GM21528 (cell line): ENCODE data around the gene OR52K2.
"Not testable (repeated sequence)": the region's sequence is repeated elsewhere in the genome, so short reads cannot be mapped to it uniquely, and the experiment has no call there.

Experiments used
- ATAC-seq: cut with Tn5 transposase; IDR thresholded peaks from one replicate; pipeline ENCODE4 v1.9.1; 2021; ENCODE audit warnings: mild to moderate bottlenecking, moderate library complexity; ENCODE audit not compliant: unreplicated experiment, low FRiP score

Gene OR52K2

DNA sequence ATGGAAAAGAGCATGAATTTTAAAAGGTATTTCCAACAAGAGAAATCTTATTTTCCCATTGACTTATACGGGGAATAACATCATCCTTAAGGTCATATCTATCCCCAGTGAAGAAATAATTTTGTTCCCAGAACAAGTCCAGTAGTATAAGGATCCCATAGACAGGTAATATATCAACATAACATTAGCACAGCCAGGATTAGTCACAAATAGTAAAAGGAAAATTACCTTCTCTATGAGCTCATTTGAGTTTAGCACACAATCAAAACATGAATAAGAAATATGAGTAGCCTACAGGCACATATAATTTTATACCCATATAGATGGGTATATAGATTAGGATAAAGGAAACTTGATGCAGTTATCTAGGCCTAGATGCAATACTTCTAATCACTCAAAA is 30.5 kb downstream of the OR52K2 start:
- no peak for ATAC-seq

DNA sequence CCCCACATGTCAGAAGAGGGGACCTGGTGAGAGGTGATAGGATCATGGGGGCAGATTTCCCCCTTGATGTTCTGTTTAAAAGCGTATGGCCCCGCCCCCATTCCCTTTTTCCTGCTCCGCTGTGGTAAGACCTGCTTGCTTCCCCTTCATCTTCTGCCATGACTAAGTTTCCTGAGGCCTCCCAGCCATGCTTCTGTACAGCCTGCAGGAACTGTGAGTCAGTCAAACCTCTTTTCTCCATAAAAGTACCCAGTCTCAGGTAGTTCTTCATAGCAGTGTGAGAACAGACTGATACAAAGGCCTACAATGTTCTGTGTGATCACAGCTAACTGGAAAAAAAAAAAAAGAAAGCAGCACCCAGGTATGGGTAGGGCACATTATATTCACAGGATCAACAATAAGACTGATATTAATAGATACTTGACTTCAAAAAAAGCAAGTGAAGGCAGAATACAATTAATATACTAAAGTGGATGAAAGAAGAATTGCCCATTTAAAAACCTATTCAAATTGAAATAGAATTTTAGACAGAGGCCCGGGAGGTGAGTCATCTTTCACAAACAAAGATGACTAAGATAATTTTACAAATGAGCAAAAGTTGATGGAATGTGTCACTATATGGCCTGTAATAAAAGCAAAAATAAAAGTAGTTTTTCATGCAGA is 31.6 kb downstream of the OR52K2 start:
- no peak for ATAC-seq

DNA sequence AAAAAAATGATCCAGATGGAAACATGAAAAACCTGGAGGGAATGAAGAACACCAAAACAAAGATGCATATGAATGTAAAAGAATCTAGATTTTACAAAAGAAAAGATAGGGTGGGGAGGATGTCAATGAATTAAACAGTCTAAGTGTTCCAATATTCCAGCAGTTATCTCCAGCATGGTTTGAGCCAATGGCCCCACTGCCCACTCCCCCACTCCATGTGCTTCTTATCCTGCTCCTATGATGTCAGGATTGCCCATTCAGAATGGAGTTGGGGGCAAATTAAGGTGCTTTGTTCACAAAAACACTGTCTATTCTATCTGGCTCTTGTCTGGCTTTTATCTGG is 32.1 kb downstream of the OR52K2 start:
- ATAC-seq, result no peak

DNA sequence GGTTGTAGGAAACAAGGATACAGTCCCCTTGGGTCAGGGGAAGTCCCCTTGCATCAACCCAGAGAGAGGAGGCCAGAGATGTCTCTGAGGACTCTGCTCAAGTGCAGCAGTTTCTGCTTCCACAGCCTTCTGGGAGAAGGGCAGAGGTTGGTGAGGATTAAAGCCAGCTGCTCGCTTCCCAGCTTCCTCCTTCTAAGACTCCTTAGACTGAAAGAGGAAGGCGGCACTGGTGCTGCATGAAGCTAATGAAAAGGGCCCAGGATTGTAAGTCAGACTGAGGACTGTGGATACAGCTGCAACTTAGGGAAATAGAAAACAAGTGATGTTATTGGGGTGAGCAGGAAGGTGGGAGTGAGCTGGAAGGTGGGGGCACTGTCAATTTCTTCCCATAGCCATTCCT is 33.4 kb downstream of the OR52K2 start, which contains the start of gene OR52K1:
Gene OR52K1 (plus strand): TSS at position 202 of the 400 bp plus-strand sequence. CDS start 6,255 bp downstream, outside the sequence.
- no peak for ATAC-seq

DNA sequence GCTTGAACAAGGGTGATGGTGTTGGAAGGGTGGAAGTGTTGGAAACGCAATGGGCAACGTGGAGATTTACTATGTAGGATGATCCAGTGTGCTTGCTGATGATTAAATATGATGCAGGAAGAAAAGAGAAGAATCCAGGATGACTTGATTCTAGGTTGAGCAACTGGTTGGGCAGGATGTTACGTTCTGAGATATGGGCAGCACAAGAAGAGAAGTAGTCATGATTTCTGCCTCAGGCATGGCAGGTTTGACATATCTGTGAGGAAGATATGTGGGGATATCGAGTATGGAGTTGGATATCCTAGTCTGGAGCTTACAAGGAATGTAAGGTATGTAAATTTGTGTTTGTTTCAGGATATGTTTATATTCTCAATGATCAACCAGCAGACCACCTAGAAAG is 35.2 kb downstream of the OR52K2 start:
- no peak for ATAC-seq

DNA sequence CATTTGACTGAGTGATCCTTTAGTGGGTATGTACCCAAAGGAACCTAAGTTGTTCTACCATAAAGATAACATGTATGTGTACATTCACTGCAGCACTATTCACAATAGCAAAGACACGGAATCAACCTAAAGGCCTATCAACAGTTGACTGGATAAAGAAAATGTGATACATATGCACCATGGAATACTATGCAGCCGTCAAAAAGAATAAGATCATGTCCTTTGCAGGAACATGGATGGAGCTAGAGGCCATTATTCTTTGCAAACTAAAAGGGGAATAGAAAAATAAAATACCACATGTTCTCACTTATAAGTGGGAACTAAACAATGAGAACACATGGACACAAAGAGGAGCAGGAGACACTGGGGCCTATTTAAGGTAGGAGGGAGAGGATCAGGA is 42.3 kb downstream of the OR52K2 start:
- not testable (repeated sequence) for ATAC-seq

GRCh38 chr11:4491878-4492606 is 42.9 kb downstream of the OR52K2 start:
- ATAC-seq, result no peak

DNA sequence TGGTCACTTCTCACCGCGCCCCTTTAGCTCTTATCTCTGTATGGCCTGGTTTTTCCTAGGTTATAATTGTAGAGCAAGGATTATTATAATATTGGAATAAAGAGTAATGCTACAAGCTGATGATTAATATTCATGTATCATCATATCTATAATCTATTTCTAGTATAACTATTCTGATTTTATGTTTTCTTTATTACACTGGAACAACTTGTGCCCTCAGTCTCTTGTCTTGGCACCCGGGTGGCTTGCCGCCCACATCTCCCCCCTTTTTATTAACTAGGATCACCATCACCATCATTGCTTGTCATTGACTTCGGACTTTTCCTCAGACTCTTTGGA is 44.4 kb downstream of the OR52K2 start:
- no peak for ATAC-seq

- no peak for ATAC-seq
Measured at GRCh38 chr11:4495487-4495886, 46.4 kb downstream of the OR52K2 start.

DNA sequence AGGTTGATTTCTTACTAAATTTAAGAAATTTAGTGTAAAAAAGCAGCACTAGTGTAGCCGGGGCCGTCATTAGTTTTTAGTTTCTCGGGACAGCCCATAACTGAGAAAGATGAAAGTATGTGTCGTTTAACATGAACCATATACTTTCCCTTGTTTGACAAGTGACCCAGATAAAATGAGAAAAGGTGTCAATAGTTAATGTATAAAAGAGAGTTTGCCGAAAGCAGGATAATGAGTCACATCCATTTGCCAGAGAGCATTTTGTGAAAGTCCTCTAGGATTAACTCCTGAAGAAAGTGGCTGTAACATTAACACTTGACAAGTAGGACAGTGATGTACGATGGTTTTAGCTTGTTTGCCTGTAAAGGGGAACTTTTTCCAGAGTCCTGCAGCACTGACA is 46.9 kb downstream of the OR52K2 start:
- no peak for ATAC-seq

GRCh38 chr11:4496557-4497248 is 47.6 kb downstream of the OR52K2 start:
- ATAC-seq, result no peak
